Activated naive CD4-positive, alpha-beta T cell treated with Interleukin-2 at 50 U/mL for 16 hours (primary cell): ENCODE results near the gene PACS2.
A peak's percentile ranks its signal among the peaks of the same experiment; 100 is the strongest.
"Not testable (repeated sequence)": the region's sequence is repeated elsewhere in the genome, so short reads cannot be mapped to it uniquely, and the experiment has no call there.

ENCODE experiments used
- DNase-seq: peaks from one replicate; pipeline ENCODE4 v3.0.0-alpha.2; 2020

The PACS2 gene

DNA sequence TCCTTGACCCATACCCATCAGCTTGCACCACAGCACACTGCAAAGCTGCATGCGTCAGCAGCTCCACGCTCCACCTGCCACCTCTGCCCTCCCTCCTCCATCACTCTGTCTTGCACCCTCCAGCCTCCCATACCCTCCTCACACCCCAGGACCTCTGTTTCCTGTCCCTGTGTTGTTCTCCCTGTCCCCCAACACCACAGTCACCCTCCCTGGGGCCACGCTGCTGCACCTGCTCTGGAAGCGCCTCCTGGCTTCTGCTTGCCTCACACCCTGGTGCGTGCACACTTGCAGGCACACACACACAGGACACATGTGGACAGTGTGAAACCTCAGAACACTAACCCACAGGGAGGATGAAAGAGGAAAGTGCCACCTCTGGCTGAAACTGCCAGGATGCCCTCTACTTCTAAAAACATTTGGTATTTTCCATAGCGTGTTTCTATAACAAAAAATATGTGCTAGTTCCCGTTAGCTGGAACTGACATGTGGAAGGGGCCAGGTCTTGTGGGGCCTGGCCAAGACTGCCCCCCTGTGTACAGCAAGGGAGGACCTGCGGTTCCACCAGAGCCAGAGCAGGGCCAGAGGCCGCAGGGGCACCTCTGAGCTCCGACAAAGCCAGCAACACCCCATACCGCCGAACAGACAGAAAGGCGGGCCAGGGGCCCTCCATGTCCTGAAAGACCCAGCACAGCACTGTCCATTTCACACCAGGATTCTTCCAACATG lies 23.8 kb upstream of the PACS2 start:
- no peak for DNase-seq

DNA sequence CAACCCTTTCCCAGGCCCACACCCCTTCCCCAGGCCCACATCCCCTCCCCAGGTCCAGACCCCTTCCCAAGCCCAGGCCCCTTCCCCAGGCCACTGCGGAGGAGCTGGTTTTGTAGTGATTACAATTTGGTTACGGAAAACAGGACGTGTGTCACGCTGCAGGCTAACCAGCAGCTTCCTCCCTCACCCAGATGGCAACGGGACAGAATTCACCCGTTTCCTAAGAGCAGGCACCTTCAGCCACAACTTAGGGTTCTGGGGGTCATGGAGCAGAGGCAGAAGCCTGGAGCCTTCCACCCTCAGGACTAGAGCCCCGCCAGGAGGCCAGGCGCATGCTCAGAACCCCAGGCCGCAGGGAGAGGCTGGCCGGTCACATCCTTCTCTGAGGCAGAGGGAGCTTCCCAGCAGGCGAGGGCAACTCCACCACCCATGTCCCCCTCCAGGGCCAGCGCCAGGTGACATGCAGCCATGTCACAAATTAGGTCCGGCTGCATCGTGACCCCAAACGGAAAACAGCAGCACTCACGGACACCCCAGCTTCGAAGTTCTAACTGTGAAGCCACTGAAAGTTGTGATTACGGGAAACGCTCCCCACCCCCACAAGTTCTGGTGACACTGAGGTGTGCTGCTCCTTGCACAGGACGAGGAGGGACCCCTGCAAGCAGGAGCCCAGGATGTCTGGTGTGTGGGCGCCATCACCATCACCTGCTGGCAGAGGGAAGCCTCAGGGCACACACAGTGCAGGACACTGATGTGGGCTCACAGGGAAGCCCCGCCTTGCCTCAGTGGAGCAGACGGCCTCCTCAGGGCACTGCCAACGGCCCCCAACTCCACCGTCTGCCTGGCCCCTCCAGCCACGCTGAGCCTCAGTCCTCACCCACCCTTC lies 21.5 kb upstream of the PACS2 start:
- peak; percentile 32 for DNase-seq

DNA sequence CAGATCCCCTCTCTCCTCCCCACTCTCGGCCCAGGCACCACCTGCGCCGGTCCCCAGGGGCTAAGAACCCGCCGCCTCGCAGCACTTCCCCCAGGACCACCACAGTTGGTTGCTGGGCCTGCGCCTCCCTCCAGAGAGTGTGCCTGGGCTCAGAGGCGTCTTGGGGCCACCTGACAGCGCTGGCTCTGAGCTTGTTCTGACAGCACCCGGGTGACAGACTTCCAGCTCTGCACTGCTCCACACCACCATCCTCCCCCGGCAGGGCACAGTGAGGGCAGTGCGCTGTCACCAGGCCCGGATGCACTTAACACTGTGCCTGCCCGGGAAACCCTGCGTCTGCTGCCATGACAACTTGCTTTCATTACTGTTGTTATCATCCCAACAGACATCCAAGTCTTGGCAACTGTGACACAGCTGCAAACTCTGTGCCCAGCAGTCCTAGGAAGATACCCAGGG lies 20.4 kb upstream of the PACS2 start:
- peak; percentile 58 for DNase-seq

DNA sequence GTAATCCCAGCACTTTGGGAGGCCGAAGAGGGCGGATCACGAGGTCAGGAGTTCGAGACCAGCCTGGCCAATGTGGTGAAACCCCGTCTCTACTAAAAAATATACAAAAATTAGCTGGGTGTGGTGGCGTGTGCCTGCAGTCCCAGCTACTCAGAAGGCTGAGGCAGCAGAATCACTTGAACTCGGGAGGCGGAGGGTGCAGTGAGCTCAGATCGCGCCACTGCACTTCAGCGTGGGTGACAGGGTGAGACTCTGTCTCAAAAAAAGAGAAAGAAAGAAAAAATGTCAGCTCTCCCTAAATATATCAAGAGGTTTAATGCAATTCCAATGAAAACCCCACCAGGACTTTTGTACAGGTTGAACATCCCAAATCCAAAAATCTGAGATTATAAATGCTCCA lies 17.2 kb upstream of the PACS2 start:
- DNase-seq = not testable (repeated sequence)

DNA sequence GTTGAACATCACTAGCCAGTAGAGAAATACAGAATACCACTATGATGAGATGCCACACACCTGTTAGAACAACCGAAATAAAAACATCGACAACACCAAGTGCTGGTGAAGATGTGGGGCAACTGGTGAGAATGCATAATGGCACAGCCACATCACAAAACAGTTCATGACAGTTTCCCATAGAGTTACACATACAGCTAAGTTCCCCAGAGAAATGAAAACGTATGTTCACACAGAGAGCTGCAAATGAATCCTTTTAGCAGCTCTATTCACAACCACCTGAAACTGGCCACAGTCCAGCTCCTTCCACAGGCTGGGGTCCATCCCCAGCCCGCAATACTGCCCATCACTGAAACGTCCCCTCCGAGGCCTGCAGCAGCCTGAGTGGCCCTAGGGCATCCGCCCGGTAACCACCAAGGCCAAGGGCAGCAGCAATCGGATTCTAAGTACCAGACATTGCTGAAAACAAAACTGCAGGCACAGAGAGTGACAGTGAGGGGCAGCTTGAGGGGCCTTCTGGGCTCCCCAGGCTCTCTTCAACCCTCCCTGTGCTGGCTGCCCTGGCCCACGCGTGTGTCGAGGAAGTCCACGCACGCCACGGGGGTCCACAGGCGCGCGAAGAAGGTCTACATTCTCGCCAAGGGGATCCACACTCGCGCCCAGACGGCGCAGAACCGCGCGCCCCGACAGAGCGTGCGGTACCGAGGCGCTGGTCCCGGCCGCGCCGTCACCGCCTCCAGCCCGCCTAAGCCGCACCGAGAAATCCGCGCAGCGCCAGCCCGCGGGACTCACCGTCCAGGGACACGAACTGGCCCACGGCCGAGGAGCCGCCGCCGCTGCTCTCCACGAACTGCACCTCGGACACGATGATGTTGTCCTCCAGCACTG lies 14.7 kb upstream of the PACS2 start:
- peak; percentile 4 for DNase-seq

DNA sequence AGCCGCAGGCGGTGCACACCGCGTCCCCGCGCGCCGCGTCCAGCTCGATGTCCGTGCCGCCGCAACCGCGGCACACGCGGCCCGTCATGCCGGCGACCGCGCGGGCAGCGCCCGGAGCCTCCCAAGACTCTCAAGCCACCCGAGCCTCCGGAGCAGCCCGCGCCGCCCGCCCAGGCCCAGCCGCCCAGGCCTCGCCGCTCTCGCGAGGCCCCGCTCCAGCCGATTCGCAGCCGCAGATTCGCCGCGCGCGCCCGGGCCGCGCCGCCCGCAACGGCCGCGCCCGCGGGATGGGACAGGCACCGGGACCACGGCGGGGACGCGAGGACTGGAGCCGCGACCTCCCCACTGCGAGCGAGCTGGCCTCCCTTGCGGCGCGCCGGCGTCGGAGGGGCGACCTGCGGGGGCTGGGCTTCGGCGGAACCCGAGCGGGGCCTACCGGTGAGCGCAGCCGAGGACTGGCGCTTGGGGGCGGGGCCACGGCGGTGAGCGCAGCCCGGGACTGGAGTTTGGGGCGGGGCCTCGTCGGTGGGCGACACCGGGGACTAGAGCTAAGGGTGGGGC lies 13.9 kb upstream of the PACS2 start, which contains the start of gene BRF1:
TSS of gene BRF1 (minus strand) at position 460 of the 561 bp plus-strand sequence. CDS start at position 88, 372 bp downstream.
- peak; percentile 99 for DNase-seq

DNA sequence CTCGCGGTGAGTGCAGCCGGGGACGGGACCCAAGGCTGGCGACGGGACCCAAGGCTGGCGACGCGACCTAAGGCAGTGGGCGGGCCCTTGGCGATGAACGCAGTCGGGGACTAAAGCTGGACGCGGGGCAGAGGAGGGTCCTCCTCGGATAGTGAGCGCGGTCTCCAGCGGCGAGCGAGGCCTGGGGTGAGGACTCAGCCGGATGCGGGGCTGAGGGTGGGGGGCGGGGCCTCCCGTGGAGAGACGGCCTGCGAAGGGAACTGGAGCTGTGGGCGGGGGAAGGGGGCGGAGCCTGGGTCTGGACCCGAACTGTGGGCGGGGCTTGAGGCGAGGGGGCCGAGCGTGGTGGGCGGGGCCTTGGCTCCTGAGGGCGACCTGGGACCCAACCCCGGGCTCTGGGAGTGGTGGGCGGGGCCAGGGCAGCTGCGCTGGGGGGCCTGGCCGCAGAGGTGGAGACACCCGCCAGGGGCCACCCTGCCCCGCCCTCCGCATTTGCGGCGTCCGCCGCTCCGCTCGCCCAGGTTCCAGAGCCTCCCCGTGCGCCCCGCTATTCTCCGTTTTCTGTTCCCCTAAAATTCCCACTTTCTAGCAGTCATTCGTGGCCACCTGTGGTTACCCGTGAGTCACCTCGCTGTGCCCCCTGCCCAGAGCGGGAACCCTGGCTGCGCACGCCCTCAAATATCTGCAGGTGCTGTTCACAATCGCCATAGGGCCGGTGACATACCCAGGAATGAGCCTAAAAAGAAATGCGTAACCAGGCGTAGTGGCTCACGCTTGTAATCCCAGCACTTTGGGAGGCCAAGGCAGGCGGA lies 13.2 kb upstream of the PACS2 start:
- peak; percentile 99 for DNase-seq

DNA sequence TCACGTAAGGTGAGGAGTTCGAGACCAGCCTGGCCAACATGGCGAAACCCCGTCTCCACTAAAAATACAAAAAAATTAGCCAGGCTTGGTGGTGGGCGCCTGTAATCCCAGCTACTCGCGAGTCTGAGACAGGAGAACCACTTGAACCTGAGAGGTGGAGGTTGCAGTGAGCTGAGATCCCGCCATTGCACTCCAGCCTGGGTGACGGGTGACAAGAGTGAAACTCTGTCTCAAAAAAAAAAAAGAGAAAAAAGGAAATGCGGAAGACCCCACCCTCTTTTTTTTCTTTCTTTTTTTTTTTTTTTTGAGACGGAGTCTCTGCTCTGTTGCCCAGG lies 12.7 kb upstream of the PACS2 start:
- DNase-seq = not testable (repeated sequence)

DNA sequence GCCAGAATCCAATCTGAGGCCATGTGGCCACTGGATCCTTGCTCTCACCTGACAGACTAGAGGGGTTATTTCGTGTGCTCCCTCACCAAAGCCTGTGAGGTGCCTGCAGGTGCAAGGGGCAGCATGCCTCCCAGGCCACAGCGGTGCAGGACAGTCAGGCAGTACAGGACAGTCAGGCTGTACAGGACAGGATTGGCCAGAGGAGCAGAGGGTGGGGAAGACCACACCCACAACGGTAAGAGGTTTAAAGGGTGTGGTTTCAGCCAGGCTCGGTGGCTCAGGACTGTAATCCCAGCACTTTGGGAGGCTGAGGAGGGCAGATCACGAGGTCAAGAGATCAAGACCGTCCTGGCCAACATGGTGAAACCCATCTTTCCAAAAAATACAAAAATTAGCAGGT lies 10.6 kb upstream of the PACS2 start:
- DNase-seq = no peak

DNA sequence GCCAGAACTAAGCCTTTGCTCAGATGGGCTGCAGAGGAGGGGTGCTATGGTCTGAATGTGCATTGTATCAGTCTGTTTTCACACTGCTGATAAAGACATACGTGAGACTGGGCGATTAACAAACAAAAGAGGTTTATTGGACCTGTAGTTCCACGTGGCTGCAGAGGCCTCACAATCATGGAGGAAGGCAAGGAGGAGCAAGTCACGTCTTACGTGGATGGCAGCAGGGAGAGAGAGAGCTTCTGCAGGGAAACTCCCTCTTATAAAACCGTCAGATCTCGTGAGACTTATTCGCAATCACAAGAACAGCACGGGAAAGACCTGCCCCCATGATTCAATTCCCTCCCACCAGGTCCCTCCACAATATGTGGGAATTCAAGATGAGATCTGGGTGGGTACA lies 10.0 kb upstream of the PACS2 start:
- DNase-seq = no peak

DNA sequence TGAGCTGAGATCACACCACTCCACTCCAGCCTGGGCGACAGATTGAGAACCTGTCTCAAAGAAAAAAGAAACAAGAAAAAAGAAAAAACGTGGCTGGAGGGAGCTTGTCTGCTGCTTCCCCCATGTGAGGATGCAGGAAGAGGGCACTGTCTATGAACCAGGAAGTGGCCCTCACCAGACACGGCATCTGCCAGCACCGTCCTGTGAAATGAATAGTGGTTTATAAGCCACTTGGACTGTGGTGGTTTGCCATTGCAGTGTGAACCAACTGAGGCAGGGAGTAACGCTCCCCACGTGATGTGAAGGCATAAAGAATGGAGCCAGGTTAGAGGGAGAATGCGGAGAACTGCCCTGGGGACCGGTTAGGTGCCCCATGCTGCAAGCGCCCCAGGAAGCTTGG lies 9.2 kb upstream of the PACS2 start:
- no peak for DNase-seq

DNA sequence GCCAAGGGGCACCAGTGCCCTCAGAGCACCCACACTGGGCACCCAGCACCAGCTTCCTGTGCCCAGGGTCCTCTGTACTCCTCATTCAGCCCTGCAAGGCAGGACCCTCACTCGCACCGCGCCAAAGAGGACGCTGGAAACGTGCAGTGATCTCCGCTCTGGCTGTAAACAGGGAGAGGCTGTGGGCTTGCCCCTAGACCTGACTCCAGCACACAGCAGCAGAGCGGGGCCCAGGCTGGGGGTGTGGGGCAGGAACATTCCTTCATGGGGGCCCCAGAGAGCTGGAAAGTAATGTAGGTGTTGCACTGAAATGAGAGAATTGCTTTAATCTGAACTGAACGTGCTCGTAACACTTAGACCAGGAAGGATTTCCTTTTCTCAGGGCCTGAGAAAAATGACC lies 8.8 kb upstream of the PACS2 start:
- DNase-seq = no peak

DNA sequence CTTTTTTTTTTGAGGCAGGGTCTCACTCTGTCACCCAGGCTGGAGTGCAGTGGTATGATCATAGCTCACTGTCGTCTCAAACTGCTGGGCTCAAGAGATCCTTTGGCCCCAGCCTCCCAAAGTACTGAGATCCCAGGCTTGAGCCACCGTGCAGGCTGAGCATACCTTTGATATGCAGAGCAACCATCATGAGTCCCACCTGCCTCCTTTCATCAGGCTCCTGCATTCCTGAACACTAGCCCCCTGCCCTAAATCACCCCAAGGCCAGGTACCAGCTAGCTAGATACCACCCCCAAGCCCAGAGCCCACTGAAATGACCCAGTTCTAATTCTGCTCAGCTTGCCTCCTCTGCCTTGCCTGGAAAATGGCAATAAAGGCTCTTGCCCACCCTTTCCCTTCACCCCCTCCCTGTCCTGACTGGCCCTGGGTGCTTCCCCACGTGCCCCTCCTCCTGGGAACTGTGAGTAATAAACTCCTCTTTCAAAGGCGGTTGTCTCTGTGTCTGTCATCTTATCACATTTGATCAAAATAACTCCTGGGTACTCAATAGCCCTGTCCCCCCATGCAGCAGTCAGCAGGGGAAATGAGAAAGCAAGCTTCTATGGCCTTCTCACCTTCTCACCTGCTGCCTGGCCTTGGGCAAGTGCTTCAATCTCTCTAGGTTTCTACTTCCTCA lies 7.4 kb upstream of the PACS2 start:
- no peak for DNase-seq

DNA sequence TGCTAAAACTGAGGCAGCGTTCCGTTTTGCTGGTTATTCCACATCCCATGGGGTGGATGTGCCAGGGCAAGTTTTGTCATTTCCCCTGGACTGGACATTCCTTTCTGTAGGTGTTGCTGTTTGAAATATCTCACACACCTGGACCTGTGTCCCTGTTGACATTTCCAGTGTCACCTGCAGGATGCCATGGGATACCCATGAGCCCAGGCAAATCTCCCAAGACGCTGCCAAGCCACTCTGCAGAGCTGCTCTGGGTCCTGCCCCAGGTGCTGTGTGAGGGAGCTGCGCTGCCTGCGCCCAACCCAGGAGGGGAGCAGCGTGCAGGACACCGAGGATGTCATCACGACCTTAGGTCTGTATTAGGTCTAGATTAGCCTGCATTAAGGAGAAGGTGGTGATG lies 5.2 kb upstream of the PACS2 start:
- DNase-seq = no peak

DNA sequence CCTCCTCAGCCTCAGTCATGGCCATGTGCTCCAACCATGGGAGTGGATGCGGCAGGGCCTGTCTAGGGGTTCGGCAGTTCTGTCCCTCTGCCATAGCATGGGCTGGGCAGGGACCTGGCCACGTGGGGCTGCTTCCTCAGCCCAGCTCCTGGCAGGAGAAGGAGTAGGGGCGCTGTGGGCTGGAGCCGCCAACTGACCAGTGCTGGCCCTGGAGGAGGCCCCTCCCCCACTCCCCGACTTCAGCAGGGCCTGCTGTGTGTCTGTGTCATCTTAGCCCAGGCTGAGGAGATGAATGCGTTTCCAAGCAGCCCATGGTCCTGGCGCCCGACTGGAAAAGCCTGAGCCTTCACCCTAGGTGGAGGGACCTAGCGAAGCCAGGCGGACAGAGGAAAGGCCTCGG lies 2.7 kb upstream of the PACS2 start:
- DNase-seq = no peak

DNA sequence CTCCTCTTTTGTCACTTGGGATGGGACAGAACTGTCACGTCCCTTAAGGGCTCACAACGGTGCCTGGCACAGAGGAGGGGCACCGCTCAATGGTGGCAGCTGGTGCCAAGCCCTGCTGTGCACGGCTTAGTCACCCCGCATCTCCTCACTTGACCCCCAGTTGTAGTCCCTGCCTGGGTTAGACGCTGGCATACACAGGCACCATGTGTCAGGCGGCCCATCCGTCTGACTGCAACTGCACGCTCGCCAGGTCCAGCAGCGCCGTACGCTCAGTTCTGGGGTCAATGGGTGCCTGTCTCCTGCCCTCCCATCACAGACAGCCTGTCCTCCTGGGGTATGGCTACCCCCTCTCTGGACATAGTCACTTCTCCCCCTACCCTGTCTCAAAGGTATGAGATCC lies 1.6 kb upstream of the PACS2 start:
- no peak for DNase-seq

DNA sequence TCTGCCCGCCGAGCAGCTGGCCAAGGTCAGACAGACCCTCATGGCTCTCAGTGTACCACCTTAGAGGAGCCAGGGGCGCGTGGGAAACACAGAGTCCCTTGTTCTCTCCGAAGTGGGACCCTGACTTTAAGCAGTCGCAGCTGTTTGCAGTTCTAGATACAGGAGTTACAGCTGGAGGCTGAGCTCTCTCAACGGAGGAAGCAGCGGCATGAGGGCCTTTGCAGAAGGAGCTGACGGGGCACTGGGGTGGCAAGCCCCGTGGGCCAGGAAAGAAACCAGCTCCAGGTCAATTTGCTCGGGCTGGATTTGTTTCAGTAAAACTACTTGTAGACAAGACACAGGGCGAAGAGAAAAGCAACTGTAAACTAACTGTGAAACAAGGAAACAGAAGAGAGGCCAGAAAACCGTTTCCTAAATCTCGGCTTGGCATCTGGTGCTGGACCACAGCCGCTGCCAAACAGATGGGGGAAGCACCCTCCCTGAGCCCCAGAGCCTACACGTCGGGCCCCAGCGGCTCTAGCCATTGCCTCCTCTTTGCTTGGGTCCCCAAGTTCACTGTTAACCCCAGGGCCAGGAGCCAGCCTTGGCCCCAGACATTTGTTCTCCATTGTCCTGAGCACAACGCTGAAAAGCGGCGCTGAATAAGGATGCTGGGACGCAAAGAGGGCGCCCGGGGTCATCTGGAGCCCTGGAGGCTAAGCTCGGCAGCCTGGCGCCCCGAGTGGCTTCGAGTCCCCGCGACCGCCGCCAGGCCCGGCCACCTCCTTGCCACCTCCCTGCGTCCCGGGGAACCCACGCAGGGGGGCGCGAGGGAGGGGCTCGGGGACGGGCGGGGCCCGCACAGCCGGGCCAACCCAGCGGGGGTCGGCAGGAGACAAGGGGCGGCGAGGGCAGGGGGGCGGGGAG lies 914 bp upstream of the PACS2 start:
- DNase-seq = peak; percentile 5

DNA sequence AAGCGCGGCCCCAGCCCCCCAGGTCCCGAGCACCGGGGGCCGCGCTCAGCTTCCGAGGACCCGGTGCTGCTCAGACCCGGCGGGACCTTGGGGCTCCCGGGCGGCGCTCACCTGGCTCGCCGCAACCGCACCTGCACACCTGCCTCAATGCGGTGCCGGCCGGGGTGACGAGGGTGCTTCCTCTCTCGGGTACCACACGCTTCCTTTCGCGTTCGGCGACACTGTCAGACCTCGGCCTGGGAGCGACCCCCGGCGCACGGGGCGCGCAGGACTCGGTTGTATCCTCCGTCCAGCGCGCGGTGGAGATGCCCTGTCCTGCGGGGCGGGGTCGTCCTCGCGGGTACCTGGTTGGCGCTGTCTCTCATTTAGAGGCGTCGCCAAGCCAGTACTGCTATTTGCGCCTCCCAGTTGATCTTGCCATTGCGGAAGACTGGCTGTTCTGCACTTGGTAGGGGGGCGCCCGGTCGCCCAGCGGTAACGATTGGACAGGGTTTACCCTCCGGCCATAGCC lies 718 bp downstream of the PACS2 start:
- peak; percentile 38 for DNase-seq

DNA sequence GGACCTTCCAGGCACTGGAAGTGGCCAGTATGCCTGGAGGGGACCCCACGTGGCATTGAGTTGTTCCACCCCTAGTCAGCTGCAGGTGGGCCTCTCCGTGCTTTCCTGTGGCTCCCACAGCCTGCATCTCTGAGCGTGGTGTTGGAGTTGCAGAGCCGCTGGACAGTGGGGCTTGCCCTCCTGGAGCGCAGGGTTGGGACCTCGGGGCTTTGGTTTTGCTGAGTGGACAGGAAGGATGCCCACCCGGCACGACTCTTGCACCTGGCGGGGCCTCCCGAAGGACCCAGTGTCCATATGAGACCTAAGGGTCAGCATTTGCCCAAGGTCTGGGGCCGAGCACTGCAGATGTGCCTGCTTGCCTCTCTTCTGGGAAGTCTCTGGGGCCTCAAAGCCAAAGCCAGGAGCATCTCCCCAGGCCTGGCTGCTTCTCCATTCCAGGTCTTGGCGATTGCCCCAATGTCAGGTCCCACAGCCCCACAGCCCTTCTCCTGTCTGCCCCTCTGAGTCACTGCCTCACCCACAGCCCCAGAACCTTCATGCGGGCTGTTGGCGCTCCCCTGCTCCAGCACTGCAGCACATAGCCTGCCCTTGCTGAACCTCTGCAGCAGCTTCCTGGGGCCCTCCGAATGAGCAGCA lies 1.5 kb downstream of the PACS2 start:
- DNase-seq = peak; percentile 6

DNA sequence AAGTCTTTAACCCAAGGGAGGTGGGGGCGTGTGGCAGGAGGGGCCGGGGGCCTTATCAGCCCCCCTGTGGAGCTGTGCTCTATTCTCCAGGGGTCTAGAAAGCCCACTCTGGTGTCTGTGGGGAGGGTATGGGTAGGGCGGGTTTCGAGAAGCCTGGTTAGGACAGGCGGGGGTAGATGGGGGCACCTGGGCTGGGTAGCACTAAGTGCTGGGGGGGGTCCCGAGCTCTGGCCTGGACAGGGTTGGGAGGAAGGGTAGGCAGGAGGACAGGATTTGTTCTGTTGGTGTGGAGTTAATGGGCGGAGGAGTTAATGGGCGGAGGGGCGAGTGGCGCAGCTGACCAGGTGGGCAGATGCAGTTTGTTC lies 2.0 kb downstream of the PACS2 start:
- DNase-seq = no peak
